NCI-H748 (cell line): ENCODE results near the gene NLGN1.

Experiments
- DNase-seq: peaks from one replicate; lab custom pipeline; 2025; ENCODE audit not compliant: unreplicated experiment; lab: John Stamatoyannopoulos, UW

NLGN1 gene

GRCh38 chr3:174253196-174253823 is 855.8 kb downstream of the NLGN1 start:
- no peak for DNase-seq

- no peak for DNase-seq
Observed at GRCh38 chr3:174253940-174254339, 856.4 kb downstream of the NLGN1 start.

DNA sequence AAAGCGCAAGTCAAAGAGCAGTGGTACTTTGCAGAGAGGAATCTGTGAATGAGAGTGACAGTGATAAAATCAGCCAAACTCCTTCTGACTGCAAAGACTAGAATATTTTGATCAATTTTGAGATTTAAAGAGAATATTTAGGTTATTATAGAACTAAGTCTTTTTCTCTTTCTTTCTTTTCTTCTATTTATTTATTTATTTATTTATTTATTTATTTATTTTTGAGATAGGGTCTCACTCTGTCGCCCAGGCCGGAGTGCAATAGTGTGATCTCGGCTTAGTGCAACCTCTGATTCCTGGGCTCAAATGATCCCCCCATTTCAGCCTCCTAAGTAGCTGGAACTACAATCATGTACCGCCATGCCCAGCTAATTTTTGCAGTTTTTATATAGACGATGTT is 857.9 kb downstream of the NLGN1 start:
- DNase-seq, result no peak

DNA sequence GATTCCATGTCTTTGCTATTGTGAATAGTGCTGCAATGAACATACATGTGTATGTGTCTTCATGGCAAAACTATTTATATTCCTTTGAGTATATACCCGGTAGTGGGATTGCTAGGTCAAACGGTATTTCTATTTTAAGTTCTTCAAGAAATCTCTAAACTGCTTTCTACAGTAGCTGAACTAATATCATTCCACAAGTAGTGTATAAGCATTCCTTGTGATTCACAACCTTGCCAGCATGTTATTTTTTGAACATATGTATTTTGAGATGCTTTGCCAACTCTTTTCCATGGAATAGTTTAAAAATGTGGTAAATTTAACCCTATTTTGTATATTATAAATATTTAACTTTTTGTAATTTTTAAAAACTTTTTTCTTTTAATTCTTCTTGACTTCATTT is 868.9 kb downstream of the NLGN1 start:
- no peak for DNase-seq

GRCh38 chr3:174268061-174268460 is 870.5 kb downstream of the NLGN1 start:
- DNase-seq, result no peak

GRCh38 chr3:174268586-174268985 is 871.0 kb downstream of the NLGN1 start:
- no peak for DNase-seq

GRCh38 chr3:174270841-174271240 is 873.3 kb downstream of the NLGN1 start:
- DNase-seq, result no peak

DNA sequence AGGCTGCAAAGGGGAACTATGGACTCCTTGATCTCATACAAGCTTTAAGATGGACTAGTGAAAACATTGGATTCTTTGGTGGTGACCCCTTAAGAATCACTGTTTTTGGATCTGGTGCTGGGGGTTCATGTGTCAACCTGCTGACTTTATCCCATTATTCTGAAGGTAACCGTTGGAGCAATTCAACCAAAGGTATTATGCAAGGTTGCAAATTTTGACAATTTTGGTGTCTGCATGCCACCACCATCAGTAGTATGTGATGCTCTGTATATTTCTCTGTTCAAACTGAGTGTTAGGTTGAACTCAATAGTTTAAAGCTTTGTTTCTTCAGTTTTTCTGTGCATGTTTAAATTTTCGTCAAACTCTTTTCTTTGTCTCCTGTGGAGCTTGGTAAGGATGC is 877.8 kb downstream of the NLGN1 start:
- DNase-seq, result no peak

DNA sequence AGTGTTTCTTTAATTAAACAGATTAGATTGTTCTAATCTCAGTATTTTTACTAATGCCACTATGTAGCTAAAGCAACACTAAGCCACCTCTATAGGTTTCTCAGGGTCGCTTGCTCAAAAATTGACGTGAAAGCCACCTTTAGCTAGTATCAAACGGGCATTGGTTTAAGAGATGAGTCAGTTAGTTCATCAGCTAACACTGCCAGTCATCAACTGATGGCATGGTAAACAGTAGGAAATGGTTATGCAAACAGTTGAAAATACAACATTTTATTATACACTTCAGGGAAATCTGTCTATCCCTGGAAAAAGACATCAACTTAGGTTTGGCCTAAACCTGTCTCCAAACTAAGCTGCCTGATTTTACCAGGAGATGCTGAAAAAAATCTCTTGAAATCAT is 879.3 kb downstream of the NLGN1 start:
- peak; percentile 51 for DNase-seq

DNA sequence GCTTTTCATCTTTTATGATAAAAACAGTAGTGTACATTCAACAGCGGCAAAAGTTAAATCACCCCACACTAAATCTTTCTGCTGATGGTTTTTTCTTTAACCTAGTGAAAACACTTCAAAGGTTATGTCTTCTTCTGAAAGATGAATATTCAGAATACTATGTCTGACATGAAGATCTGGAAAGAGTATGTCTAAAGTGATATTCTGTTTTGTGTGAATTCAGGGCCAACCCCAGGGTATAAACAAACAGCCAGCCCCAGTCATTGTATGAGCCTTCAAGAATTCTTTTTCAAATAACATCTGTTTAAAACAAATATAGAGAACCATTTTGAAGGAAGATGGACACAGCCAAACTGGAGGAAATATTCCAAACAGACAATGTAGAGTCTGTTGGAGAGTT is 880.5 kb downstream of the NLGN1 start:
- no peak for DNase-seq

- no peak for DNase-seq
Observed at GRCh38 chr3:174280186-174280585, 882.6 kb downstream of the NLGN1 start.

DNA sequence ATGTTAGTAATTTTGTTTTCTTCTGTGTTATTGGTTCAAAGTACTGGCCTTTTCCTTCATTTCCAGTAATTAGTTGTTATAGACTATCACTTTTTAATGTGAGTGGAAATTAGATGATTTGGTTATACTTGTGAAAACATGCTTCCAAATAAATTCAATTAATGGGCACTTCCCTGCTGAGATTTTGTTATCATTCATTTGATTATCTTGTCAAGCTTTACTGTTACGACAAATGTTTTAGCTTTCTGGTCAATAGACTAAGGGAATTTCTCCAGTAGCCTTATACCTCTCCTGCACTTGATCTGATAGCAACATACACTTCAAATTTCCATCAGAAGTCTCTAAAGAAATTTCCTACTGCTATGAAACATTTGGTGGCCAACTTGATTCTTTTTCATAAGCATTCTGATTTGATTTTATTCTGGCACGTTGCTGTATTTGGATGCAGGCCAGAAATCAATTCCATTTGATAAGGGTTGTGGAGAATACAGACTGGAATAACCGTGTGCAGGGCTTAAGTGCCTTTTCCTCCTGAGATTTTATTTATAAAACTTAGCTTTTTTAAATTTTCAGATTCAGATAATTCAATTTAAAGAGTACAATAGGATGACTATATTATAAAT is 887.8 kb downstream of the NLGN1 start:
- DNase-seq, result no peak

DNA sequence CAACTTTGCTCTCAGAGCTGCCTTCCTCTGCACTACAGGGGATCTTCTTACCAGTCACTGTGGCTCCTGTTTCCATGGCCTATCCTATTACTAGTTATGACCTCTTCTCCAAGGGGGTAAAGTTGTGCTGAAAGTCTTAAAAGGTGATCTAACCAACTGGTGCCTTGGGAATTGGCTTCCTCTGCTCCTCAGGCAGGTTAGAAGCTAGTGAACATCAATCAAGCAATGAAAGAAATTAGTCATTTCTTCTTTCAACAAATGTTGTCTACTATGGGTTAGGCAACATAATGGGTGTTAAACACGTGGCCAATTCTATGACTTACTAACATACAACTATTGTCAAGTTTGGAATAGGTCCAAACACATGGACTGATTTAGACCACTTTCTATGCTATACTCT is 890.2 kb downstream of the NLGN1 start:
- DNase-seq, result no peak

- DNase-seq, result no peak
Observed at GRCh38 chr3:174294616-174295015, 897.1 kb downstream of the NLGN1 start.

- no peak for DNase-seq
Observed at GRCh38 chr3:174295306-174296092, 898.0 kb downstream of the NLGN1 start.

DNA sequence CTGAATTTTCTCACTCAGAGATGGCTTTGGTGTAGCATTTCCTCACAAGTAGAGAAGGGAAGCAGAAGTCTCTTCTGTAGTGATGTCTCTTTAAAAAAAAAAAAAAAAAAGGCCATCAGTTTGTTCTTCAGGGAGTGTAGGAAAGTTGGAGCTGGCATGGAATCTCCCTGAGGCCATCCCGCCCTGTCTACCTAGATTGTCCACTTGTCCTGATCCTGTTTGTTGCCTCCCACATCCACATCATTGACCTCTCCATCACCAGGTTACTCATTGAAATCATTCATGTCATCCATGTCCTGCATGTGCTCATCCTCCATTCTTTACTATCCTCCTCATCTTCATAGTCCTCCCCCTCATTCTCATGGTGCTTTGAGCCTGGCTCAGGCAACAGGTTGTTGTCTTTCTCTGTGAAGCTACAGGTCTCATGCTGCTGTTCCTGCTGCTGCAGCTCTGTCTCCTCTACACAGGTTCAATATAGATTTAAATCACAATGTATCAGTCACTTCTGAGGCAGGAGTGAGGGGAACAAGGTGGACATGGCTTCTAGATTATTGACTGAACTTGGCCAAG is 905.3 kb downstream of the NLGN1 start:
- no peak for DNase-seq

GRCh38 chr3:174303907-174304560 is 906.5 kb downstream of the NLGN1 start:
- DNase-seq, result no peak

GRCh38 chr3:174308736-174309135 is 911.2 kb downstream of the NLGN1 start:
- DNase-seq, result no peak

DNA sequence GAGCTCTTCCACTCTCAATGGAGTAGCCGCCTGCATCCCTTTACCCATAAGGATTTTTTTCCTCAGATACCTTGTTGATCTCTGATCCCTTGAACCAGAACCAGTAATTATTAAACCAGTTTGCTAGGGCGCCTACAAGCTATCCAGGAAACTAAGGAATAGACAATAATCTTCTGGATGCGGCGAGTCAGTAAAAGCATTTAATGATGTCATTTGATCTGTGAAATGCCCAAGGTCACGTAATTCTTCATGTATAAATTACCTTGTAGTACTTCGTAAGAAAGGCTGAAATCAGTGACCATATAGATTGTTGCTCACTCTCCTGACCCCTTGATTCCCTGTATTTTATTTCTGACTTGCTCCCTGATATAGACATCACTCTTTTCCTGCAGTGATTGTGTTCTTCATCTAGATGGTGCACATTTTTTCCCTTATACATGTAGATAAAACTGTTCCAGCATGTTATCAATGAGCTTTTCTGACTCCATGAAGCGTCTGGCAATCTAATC is 913.0 kb downstream of the NLGN1 start:
- no peak for DNase-seq

DNA sequence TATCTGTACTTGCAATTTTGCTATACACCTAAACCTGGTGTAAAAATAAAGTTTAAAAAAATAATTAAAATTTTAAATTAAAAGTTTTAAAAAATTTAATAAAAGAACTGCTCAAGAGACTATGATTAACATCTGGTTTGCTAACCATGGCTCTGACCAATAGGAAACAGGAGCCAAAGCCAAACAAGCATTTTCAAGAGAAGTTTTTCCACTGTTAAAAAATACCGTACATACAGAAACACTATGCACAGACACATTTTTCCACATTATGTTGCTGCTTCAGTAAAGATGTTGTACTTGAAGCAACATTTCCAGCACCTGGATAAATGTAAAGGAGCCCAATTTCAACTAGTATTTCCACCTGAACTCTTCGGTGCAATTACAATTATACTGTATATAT is 917.7 kb downstream of the NLGN1 start:
- DNase-seq, result no peak

GRCh38 chr3:174317005-174317404 is 919.5 kb downstream of the NLGN1 start:
- no peak for DNase-seq
